Adrenal gland (tissue), 12 donors: ENCODE data around the gene STX16. TPM values are rescaled to one million over a fixed set of nuclear protein-coding genes. Genes with fewer than 3 reads are reported as not detected.
"Not testable (repeated sequence)": the region's sequence is repeated elsewhere in the genome, so short reads cannot be mapped to it uniquely, and the experiment has no call there.

ENCODE experiments used
- DNase-seq, 7 donors: peaks; one replicate each; pipeline ENCODE4 v3.0.0-alpha.2; 2019 to 2020
- H3K27ac ChIP-seq, 5 donors: fragments of 200-600 bp; sonication (generic) in 4 of 5; 1 replicate in 3 of 5; 2 replicates in 2 of 5; pipeline versions ENCODE4 v1.5.1 to v1.8.0; 2016 to 2020; ENCODE audit warnings: mild to moderate bottlenecking in 1 of 5
- H3K27me3 ChIP-seq: fragments of 200-600 bp; 2 replicates; pipeline ENCODE4 v1.8.0; 2021
- H3K36me3 ChIP-seq, 2 donors: fragments of 200-600 bp; replicated peaks in 1 of 2; 1 replicate in 1 of 2; 2 replicates in 1 of 2; pipeline versions ENCODE4 v1.5.1 to v1.8.0; 2018 to 2022
- H3K4me1 ChIP-seq, 2 donors: fragments of 200-600 bp; replicated peaks in 1 of 2; 1 replicate in 1 of 2; 2 replicates in 1 of 2; pipeline versions ENCODE4 v1.5.1 to v1.8.0; 2018 to 2021
- H3K4me3 ChIP-seq, 4 donors: fragments of 200-600 bp; sonication (generic) in 3 of 4; one replicate each; pipeline ENCODE4 v1.5.1; 2016 to 2018
- H3K9me3 ChIP-seq, 3 donors: fragments of 200-600 bp; sonication (generic) in 1 of 3; replicated peaks in 1 of 3; 1 replicate in 2 of 3; 2 replicates in 1 of 3; pipeline versions ENCODE4 v1.5.1 to v1.8.0; 2016 to 2021
- POLR2A ChIP-seq, 2 donors: fragments of 450-650 bp; IDR thresholded peaks; one replicate each; pipeline ENCODE4 v1.6.1; 2017; ENCODE audit warnings: antibody characterized with exemption in 2 of 2, mild to moderate bottlenecking in 2 of 2, moderate library complexity in 1 of 2
- WGBS, 4 donors: extraction: QIAGEN DNeasy Blood & Tissue Kit in 2 of 4; methylation state at CpG; one replicate each; pipeline versions ENCODE4 v1.1.5 to v1.1.7; 2013 to 2017; 5-methylcytosine and 5-hydroxymethylcytosine counted together
- intact Hi-C, 2 donors: fragments of 100-400 bp; cut with DNase I; formaldehyde crosslinking; loops; one replicate each; pipeline versions ENCODE4 v1.14.1 to v1.15.0; 2022 to 2023
- polyA plus RNA-seq, 3 donors: library from polyadenylated mRNA; stranded (reverse); fragments of 200-250 nt in 2 of 3; fragments of 350-450 nt in 1 of 3; fragmentation: Illumina TruSeq in 1 of 3; extraction: RNeasy Lipid Tissue Mini Kit (QIAGEN cat#74804) in 1 of 3; gene quantifications; one replicate each; pipeline ENCODE4 v1.2.3, GENCODE V29; 2013 to 2014
- total RNA-seq, 9 donors: library from RNA; depleted of rRNA in 4 of 9; stranded (reverse); fragments of >200 nt in 4 of 9; fragments of 120-200 nt in 1 of 9; fragmentation: NEBNext Ultra II Directional in 1 of 9; extraction: Animal tissue kit (Norgen Biotek cat#: 25700) in 1 of 9; gene quantifications; one replicate each; pipeline versions ENCODE4 v1.1.0 to v1.2.4, GENCODE V29; 2013 to 2023
- donor health status: healthy with polysubstance abuse.
- donor health status: Bipolar disorder and iron deficiency.
- donor health status: DM: yes; HTN: yes; CAD: no.
- donor health status: DM: no; HTN: no; CAD: no.
- donor health status: DM: no; HTN: no; CAD: no.
- donor health status: DM: yes; HTN: yes; CAD: no.

Gene STX16
- total and polyA plus RNA-seq, 12 donors: 29.3 to 134 (median 43.6) TPM

- no peak for DNase-seq
- Histone ChIP-seq H3K27me3 (no peaks in the 10 kb centered on the region), H3K36me3 (no peaks in the 10 kb centered on the region), H3K4me3 (no peak overlapping the region), H3K27ac (no peak overlapping the region), H3K9me3 (no peaks in the 10 kb centered on the region), H3K4me1 (no peaks in the 10 kb centered on the region)
- TF ChIP-seq POLR2A (IDR thresholded peaks at IDR 0.05): no peak
- intact Hi-C loops: no loop called here
- 90 to 97% (median 97%) methylated on average over 3 of the region's 3 CpGs for WGBS, 4 donors
Observed at GRCh38 chr20:58723628-58723984, 72.5 kb downstream of the STX16 start.

DNA sequence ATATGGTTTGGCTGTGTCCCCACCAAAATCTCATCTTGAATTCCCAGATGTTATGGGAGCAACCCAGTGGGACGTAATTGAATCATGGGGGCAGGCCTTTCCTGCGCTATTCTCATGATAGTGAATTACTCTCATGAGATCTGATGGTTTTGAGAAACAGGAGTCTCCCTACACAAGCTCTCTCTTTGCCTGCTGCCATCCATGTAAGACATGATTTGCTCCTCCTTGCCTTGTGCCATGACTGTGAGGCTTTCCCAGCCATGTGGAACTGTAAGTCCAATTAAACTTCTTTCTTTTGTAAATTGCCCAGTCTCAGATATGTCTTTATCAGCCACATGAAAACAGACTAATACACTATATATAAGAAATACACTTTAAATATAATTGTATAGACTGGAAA lies 75.1 kb downstream of the STX16 start:
- DNase-seq, intact Hi-C loops, H3K36me3 ChIP-seq, H3K4me1 ChIP-seq, H3K27ac ChIP-seq, H3K27me3 ChIP-seq, H3K9me3 ChIP-seq, H3K4me3 ChIP-seq: not testable (repeated sequence)
- 64 to 91% (median 76%) methylated on average over 2 of the region's 2 CpGs for WGBS, 4 donors

Other genes starting within 250 kb of the STX16 start
- under 1 TPM in 5 of 9 donors, not detected in 4; 0.06 to 0.96 (median 0.51) TPM for gene APCDD1L, start 135.9 kb upstream of the STX16 start, total RNA-seq
- gene APCDD1L, start 135.9 kb upstream of the STX16 start, polyA plus RNA-seq: under 1 TPM; 0.16 to 0.27 (median 0.16) TPM
- 10 to 100 TPM; 16.1 to 63.5 (median 33.2) TPM for gene NPEPL1, start 41.5 kb downstream of the STX16 start, total RNA-seq
- 100 to 1,000 TPM in 2 of 3 donors, 1 to 10 TPM in 1; 9.3 to 158 (median 104) TPM for gene NPEPL1, start 41.5 kb downstream of the STX16 start, polyA plus RNA-seq
- under 1 TPM in 4 of 9 donors, not detected in 5; 0.11 to 1.00 (median 0.42) TPM for gene GNAS-AS1, start 199.6 kb downstream of the STX16 start, total RNA-seq
- under 1 TPM; 0.09 to 0.72 (median 0.10) TPM for gene GNAS-AS1, start 199.6 kb downstream of the STX16 start, polyA plus RNA-seq
- gene GNAS, start 201.4 kb downstream of the STX16 start, total RNA-seq: 1,000 to 10,000 TPM in 8 of 9 donors, 100 to 1,000 TPM in 1; 614 to 1,703 (median 1,044) TPM
- 1,000 to 10,000 TPM; 2,293 to 6,333 (median 4,379) TPM for gene GNAS, start 201.4 kb downstream of the STX16 start, polyA plus RNA-seq